HG02763 (cell line): Measurements from ENCODE around the gene P2RX2.

Experiments used
- ATAC-seq: cut with Tn5 transposase; IDR thresholded peaks from one replicate; pipeline ENCODE4 v1.9.1; 2021; ENCODE audit warnings: mild to moderate bottlenecking, moderate library complexity; ENCODE audit not compliant: unreplicated experiment

The P2RX2 gene

DNA sequence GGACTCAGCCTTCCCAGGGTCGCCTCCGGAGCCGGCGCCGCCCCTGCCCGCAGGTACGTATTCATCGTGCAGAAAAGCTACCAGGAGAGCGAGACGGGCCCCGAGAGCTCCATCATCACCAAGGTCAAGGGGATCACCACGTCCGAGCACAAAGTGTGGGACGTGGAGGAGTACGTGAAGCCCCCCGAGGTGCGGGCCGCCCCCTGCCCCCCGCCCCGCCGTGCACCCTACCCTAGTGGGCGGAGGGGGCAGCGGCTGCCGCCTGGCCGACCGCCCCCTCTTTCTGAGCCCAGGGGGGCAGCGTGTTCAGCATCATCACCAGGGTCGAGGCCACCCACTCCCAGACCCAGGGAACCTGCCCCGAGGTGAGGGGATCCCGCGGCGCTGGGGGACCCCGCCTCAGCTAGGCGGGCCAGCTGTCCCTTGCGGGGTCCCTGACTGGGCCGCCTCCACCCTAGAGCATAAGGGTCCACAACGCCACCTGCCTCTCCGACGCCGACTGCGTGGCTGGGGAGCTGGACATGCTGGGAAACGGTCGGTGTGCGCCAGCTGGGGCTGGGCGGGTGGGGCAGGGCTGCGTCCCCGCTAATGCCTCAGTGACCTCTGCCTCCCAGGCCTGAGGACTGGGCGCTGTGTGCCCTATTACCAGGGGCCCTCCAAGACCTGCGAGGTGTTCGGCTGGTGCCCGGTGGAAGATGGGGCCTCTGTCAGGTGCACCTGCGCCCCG lies 973 bp downstream of the P2RX2 start:
- ATAC-seq: no peak

DNA sequence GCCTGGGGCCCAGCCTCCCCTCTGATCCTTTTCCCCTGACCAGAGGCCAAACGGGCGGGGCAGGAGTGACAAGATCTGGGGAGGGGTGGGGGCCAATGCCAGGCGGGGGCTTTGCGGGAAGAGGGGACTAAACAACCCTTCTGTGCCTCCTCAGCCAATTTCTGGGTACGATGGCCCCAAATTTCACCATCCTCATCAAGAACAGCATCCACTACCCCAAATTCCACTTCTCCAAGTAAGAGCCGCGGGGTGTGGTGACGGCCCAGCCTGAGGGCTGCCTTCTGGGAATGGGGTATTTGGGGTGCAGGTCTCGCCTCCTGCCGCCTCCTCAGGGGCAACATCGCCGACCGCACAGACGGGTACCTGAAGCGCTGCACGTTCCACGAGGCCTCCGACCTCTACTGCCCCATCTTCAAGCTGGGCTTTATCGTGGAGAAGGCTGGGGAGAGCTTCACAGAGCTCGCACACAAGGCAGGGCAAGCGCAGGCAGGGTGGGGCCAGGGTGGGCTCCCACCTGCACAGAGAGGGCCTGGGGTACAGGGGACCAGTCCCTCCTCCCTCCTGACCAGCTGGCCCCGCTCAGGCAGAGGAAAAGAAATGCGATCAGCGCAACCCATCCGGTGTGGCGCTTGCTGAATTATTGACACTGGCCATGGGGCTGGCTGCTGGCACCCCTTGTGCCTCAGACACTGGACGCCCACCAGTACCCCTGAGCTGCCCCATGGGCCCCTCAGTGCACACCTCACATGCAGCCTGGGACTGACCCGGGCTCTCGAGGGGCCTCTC lies 1.7 kb downstream of the P2RX2 start:
- no peak for ATAC-seq

- no peak for ATAC-seq
Observed at GRCh38 chr12:132620899-132621656, 2.5 kb downstream of the P2RX2 start.

DNA sequence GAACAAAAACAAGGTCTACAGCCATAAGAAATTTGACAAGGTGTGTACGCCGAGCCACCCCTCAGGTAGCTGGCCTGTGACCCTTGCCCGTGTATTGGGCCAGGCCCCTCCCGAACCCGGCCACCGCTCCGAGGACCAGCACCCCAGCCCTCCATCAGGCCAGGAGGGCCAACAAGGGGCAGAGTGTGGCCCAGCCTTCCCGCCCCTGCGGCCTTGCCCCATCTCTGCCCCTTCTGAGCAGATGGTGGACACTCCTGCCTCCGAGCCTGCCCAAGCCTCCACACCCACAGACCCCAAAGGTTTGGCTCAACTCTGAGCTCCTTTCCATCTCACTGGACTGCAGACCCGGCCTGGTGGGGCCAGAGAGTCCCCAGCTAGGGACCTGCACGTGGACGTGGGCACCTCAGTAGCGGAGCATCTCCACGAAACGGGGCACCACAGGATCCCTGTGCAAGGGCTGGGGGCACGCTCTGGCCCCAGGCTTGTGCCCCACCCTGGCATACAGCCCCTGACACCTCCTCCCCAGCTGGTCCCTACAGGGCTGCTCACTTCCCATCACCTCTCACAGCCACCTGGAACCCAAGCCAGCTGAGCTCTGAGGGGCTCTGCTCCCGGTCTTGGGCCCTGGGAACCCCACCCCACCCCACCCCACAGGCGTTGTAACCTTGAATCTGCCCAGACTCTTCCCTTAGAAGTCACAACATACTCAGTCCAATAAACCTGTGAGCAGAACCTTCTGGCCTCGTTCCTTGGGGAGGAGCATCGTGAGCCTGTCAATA lies 3.3 kb downstream of the P2RX2 start:
- no peak for ATAC-seq

GRCh38 chr12:132622437-132623071 lies 4.0 kb downstream of the P2RX2 start:
- no peak for ATAC-seq

GRCh38 chr12:132623072-132623869 lies 4.7 kb downstream of the P2RX2 start:
- no peak for ATAC-seq

GRCh38 chr12:132624186-132624855 lies 5.7 kb downstream of the P2RX2 start:
- ATAC-seq: no peak

DNA sequence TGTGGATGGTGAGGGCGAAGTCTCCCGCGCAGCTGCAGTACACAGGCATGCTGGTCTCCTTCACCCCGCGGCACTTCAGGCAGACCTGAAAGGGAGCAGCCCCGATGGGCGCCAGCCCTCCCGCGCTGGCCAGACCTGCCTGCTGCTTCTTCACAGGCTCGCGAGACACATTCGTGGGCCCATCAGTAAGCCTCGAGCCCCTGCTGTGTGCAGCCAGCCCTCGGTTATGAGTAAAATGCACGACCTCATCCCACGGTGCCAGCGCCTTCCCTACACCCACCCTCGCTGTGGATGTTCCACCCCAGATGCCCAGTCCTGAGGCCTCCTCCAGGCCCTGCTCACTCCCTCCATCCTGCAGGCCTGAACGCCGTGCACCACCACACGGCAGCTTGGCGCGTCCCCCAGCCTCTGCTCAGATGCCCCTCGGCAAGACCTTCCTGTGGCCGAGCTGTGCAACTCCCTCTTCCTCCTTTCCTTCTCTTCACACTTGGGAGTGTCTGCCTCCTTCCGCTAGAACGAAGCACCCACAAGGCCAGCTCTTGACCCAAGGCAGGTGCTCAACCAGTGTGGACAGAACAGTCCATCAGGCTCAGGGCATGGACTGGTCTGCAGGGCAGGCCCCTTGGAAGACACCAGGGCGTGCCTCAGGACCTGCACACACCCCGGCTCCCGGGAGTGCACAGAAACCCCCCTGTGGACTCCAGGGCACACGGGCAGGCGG lies 6.5 kb downstream of the P2RX2 start:
- ATAC-seq: no peak

DNA sequence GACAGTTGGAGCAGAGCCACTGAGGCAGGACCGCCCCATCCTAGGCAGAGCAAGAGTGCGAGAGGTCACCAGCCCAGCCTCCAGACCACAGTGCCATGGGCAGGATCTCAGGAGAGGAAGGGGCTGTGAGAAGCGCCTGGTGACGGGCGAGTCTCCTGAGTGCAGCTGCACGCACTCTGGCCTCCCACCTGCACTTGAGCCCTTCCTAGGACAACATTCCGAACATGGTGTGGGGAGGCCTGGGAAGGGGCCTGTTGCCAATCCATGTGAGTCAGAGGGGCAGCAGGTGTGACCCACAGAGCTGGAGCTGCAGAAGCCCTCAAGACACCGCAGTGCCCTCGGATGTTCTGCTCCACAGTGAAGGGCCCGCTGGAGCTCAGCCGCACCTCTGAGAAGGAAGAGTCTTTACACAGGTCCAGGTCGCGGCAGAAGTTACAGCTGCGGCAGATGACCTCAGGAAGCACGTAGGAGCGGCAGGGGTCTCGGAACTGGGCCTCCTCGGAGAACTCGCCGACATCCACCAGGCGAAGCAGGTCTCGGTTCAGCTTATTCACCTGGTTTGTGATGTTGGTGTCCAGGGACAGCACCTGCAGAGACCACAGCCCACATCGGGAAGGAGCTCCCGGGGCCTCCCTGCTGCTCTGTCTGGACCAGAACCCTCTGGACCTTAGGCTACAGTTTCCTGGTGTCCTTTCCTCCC lies 7.3 kb downstream of the P2RX2 start:
- no peak for ATAC-seq

- no peak for ATAC-seq
Observed at GRCh38 chr12:132629330-132629729, 10.8 kb downstream of the P2RX2 start.

DNA sequence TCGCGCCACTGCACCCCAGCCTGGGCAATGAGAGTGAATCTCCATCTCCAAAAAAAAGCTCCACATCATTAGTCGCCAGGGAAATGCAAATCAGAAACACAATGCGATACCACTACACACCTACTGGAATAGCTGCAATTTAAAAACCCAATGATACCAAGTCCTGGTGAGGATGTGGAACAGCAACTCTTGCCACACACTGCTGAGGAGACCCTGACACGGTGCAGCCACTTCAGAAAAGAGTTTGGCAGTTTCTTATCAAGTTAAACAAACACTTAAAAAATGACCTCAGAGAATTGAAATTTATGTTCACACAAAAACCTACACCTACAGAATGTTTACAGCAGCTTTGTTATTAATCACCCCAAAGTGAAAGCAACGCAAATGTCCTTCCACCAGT lies 12.1 kb downstream of the P2RX2 start:
- ATAC-seq: no peak

DNA sequence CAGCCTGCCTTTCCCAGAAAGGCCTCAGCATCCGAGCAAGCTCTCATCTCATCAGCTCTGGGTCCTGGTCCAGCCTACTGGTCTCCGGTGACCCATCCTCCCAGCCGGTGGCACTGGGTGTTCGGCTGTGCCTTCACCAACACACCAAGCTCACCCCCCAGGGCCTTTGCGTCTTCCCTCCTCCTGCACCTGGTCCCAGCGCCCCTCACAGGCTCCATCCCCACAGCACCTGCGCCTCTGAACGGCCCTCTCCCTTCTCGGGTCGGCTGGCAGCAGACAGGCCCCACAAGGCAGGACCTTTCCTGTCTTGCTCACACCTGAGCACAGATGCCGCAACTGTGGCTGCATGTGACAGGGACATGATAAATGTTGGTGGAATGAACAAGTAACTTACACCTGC lies 13.1 kb downstream of the P2RX2 start:
- ATAC-seq: no peak

DNA sequence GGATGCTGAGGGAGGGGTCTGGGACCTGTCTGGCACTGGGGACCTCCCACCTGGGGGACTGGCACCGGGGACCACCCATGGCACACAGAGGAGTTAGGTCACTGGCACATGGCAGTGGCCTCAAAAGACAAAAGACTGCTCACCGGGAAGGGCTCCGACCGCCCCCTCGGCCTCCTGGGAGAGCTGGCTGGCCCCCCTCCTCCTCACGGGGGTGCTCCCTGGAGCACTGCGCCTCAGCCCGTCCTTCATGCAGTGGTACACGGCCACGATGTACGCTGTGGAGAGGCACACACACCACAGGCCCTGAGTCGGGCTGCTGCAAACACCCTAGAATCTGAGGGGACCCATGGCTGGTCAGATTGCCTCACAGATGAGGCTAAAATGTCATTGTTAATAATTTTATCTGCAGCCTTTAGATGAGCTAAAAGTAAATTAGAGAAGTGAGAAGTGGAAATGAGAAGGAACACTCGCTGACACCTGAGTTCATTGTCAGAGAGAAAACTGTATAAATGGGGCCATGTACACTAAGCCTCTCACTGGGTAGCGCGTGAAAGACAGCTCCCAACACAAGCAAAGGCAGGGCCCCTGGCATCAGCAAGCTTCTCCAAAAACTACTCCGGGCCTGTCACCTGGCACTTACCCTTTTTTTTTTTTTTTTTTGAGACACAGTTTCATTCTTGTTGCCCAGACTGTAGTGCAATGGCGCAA lies 14.1 kb downstream of the P2RX2 start:
- ATAC-seq: no peak

DNA sequence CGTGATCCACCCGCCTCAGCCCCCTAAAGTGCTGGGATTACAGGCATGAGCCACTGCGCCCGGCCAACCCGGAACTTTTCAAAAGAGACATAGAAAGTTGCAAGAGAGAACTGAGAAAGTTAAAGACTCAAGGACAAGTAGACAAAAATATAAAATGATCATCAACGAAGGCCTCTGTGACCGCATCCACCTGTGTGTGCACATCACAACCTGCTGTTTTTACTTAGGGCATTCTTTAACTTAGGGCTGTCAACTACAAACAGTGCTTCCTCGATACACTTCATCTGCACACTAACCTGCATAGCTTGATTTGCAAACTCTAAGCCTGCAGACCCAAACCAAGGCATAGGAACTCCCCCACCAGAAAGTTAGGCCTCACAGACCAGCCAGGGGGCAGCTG lies 14.8 kb downstream of the P2RX2 start:
- no peak for ATAC-seq

GRCh38 chr12:132633901-132634300 lies 15.3 kb downstream of the P2RX2 start:
- no peak for ATAC-seq

GRCh38 chr12:132634411-132634990 lies 15.9 kb downstream of the P2RX2 start:
- ATAC-seq: no peak
